Neutrophil (primary cell): ENCODE measurements around the gene CCDC177.

Experiments
- H3K27ac ChIP-seq: fragments of 200-600 bp; sonication (generic); 2 replicates; pipeline ENCODE4 v1.5.1; 2016; ENCODE audit warnings: mild to moderate bottlenecking, moderate library complexity
- H3K27me3 ChIP-seq: fragments of 200-600 bp; sonication (generic); 2 replicates; pipeline ENCODE4 v1.6.0; 2016; ENCODE audit warnings: mild to moderate bottlenecking
- H3K36me3 ChIP-seq: fragments of 200-600 bp; sonication (generic); 2 replicates; pipeline ENCODE4 v1.5.1; 2017
- H3K4me1 ChIP-seq, 2 experiments: fragments of 200-600 bp in 1 of 2; sonication (generic) in 1 of 2; 1 replicate in 1 of 2; 2 replicates in 1 of 2; pipeline versions ENCODE4 v1.5.1 to v1.6.1; 2013 to 2016; ENCODE audit warnings: low read depth in 1 of 2, low read length in 1 of 2, mild to moderate bottlenecking in 1 of 2, moderate library complexity in 1 of 2; ENCODE audit not compliant: control insufficient read depth in 1 of 2, insufficient read depth in 1 of 2
- H3K4me3 ChIP-seq, 2 experiments: fragments of 200-600 bp in 1 of 2; sonication (generic) in 1 of 2; 1 replicate in 1 of 2; 2 replicates in 1 of 2; pipeline ENCODE4 v1.5.1; 2013 to 2016; ENCODE audit warnings: low read depth in 1 of 2, low read length in 1 of 2, mild to moderate bottlenecking in 1 of 2, moderate library complexity in 1 of 2
- H3K9me3 ChIP-seq: fragments of 200-600 bp; sonication (generic); 2 replicates; pipeline ENCODE4 v1.5.1; 2016
- TF ChIP-seq, protein P1 (sequence below): fragments of 200-600 bp; sonication (generic); IDR thresholded peaks from 2 replicates; pipeline ENCODE4 v1.5.1; 2016; ENCODE audit warnings: antibody characterized with exemption

Gene CCDC177

DNA sequence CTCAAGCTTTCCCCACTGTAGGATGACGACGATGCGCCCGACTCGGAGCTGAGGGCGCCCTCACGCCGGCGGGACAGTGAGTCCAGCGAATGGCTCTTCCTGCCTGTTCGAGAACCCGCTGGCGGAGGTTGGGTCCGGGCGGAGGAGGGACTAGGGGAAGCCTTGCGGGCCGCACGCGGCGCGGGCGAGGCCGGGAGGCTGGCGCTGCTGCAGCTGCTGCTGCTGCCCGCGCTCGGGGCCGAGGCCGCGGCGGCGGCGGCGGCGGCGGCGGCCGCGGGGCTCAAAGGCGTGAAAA lies 1.9 kb downstream of the CCDC177 start:
- Histone ChIP-seq H3K27me3 (peaks cover 100% of the 10 kb centered on the region), H3K4me3 (no peak overlapping the region)
- TF ChIP-seq, protein P1, sequence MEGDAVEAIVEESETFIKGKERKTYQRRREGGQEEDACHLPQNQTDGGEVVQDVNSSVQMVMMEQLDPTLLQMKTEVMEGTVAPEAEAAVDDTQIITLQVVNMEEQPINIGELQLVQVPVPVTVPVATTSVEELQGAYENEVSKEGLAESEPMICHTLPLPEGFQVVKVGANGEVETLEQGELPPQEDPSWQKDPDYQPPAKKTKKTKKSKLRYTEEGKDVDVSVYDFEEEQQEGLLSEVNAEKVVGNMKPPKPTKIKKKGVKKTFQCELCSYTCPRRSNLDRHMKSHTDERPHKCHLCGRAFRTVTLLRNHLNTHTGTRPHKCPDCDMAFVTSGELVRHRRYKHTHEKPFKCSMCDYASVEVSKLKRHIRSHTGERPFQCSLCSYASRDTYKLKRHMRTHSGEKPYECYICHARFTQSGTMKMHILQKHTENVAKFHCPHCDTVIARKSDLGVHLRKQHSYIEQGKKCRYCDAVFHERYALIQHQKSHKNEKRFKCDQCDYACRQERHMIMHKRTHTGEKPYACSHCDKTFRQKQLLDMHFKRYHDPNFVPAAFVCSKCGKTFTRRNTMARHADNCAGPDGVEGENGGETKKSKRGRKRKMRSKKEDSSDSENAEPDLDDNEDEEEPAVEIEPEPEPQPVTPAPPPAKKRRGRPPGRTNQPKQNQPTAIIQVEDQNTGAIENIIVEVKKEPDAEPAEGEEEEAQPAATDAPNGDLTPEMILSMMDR, result no peak

DNA sequence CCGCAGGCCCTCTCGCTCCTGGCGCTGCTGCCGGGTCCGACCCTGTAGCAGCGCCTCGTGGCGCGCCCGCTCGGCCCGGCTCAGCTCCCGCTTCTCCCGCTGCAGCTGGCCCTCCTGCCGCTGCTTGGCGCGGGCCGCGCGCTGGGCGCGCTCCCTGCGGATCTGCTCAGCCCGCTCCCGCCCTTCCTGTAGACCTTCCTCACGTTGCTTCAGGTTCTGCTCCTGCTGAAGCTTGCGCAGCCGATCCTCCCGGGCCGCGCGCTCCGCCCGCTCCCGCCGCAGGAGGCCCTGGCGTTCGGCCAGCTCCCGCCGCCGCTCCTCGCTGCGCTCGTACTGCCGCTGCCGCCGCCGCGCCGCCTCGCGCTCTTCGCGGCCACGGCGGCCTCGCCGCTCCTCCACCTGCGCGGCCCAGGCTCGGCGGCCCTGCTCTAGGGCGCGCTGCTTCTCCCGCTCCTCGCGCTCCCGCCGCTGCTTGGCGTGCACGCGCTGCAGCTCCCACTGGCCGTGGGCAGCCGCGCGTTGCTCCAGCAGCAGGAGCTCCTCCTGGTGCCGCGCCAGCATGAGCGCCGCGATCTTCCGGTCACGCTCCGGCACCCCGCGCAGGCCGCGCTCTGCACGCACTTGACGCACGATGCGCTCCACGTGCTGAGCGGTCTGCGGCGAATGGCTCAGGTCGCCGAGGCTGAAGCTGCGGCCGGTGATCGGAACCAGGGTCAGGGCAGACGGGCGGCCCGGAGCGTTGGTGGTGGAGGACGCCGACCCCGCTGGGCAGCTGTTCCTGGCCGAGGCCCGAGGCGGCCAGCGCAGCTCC lies 2.4 kb downstream of the CCDC177 start:
- Histone ChIP-seq H3K36me3 (no peaks in the 10 kb centered on the region), H3K9me3 (no peaks in the 10 kb centered on the region), H3K4me1 (peaks cover 5 to 25% of the 10 kb centered on the region in 2 experiments), H3K27ac (no peak overlapping the region), H3K4me3 (no peak overlapping the region), H3K27me3 (peaks cover 100% of the 10 kb centered on the region)
- TF ChIP-seq, protein P1, result no peak

More for the DNA sequence above, 1.9 kb downstream of the CCDC177 start:
- Histone ChIP-seq H3K27ac (no peak overlapping the region), H3K4me1 (peaks cover 5 to 25% of the 10 kb centered on the region in 2 experiments), H3K9me3 (no peaks in the 10 kb centered on the region), H3K36me3 (no peaks in the 10 kb centered on the region)

DNA sequence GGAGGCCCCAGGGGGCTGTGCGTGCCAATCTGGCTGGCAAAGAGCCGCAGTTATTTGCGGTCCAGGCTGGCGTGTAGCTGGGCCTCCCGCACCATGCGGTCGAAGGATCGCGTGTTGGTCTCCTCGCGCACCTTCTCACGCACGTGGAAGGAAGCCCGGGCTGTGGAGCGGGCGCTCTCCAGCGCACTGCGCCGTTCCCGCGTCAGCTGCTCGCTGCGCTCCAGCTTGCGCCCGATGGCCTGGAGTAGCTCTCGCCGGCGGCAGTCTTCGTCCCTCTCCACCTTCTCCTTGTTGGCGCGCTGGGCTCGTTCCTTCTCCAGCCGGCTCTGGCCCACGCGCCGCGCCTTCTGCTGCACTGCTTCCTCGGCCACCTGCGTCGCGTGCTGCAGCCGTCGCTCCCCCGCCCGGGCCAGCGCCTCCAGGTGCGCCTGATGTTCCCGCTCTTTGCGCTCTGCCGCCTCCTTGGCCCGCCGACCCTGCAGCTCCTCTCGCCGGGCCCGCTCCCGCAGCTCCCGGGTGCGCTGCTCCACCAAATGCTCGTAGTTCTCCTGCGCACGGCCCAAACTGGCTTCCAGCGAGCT lies 3.1 kb downstream of the CCDC177 start:
- Histone ChIP-seq H3K36me3 (no peaks in the 10 kb centered on the region), H3K4me1 (peaks cover 5 to 25% of the 10 kb centered on the region in 2 experiments), H3K4me3 (no peak overlapping the region), H3K9me3 (no peaks in the 10 kb centered on the region), H3K27me3 (peaks cover 100% of the 10 kb centered on the region), H3K27ac (no peak overlapping the region)
- TF ChIP-seq, protein P1, result no peak

DNA sequence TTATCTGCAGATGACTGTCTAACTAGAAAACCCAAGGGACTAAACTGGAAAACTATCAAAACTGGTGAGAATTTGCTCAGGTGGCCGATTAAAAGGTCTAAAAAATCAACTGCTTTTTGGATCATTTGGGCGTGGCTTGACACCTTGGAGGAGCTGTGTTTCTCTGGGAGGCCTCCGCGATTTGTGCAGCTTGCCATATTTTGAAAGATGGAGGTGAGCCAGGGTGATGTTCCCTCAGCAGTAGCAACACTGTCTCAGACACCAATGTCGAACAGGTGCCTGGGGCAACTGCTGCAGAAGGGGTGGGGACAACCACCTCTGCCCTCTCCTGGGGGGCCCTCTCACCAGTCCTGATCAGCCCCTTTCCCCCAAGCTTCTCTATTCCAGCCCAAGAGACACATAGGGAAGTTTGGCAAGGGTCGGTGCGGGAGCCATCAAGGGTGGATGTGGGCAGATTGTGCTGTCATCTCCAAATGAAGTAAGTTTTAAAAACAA lies 3.8 kb downstream of the CCDC177 start:
- H3K36me3 ChIP-seq, result no peaks in the 10 kb centered on the region
- peaks cover 100% of the 10 kb centered on the region for H3K27me3 ChIP-seq
- H3K9me3 ChIP-seq, result no peaks in the 10 kb centered on the region
- H3K4me3 ChIP-seq, result no peak overlapping the region
- H3K27ac ChIP-seq, result no peak overlapping the region
- TF ChIP-seq, protein P1, result no peak
- H3K4me1 ChIP-seq, result peaks cover 5 to 25% of the 10 kb centered on the region in 2 experiments

DNA sequence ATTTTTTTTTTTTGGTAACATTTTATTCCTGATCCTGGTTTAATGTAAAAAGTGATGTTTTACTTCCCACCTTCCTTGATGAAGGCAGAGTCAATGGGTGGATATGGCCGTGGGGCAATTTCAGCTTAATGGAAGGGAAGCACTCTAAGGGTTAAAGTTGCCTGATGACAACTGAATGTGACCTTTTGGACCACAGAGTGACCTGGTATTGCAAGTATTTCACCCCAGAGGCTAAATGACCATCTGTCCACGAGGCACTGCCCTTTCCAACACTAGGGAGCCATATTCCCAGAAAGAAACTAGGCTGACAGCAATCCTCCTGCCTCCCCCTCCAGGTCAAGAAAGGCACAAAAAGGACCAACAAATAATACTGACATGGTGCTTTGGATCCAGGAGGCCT lies 4.8 kb downstream of the CCDC177 start:
- Histone ChIP-seq H3K4me3 (no peak overlapping the region), H3K4me1 (peaks cover 5 to 25% of the 10 kb centered on the region in 2 experiments), H3K36me3 (no peaks in the 10 kb centered on the region), H3K27ac (no peak overlapping the region), H3K9me3 (no peaks in the 10 kb centered on the region), H3K27me3 (peaks cover 100% of the 10 kb centered on the region)
- TF ChIP-seq, protein P1, result no peak
